PC-3 (cell line): Measurements from ENCODE around the gene FAM118B. TPM values are rescaled to one million over a fixed set of nuclear protein-coding genes. Genes with fewer than 3 reads are reported as not detected.

Experiments used
- ATAC-seq: fragments of 200-7000 bp; cut with Tn5 transposase; 2 replicates; pipeline ENCODE4 v1.9.1; 2020; ENCODE audit warnings: mild to moderate bottlenecking, moderate library complexity
- BruUV-seq: library from RNA; stranded (reverse); fragments of 400-500 nt; replicated peaks from 2 replicates; lab custom pipeline; 2021; lab: Mats Ljungman, UMichigan
- CTCF ChIA-PET: fragments of 300-600 bp; sonication (Branson Sonifier 250); formaldehyde crosslinking; loops from one replicate; lab custom pipeline; 2022; ENCODE audit warnings: antibody characterized with exemption; lab: Charles Lee
- POLR2A ChIA-PET: fragments of 300-600 bp; sonication (Branson Sonifier 250); formaldehyde crosslinking; loops from one replicate; lab custom pipeline; 2022; ENCODE audit warnings: antibody characterized with exemption; ENCODE audit not compliant: unreplicated experiment; lab: Charles Lee
- DNase-seq: peaks from one replicate; pipeline ENCODE4 v3.0.0-alpha.2; 2015
- H2AFZ ChIP-seq: fragments of 300-600 bp; sonication (generic); 2 replicates; pipeline ENCODE4 v1.6.0; 2016; ENCODE audit warnings: antibody characterized with exemption, low read length
- H3F3A ChIP-seq: fragments of 300-600 bp; sonication (generic); one replicate; pipeline ENCODE4 v1.6.0; 2017; ENCODE audit warnings: antibody characterized with exemption, low read length, control low read depth, mild to moderate bottlenecking; ENCODE audit not compliant: unreplicated experiment
- H3K27ac ChIP-seq: fragments of 300-600 bp; sonication (generic); 2 replicates; pipeline ENCODE4 v1.5.1; 2016; ENCODE audit warnings: mild to moderate bottlenecking, low read length
- H3K27me3 ChIP-seq: fragments of 300-600 bp; sonication (generic); 2 replicates; pipeline ENCODE4 v1.6.1; 2016; ENCODE audit warnings: low read length, mixed read lengths
- H3K36me3 ChIP-seq: fragments of 300-600 bp; sonication (generic); 2 replicates; pipeline ENCODE4 v1.6.1; 2016; ENCODE audit warnings: low read depth, mixed run types, low read length, mixed read lengths
- H3K4me1 ChIP-seq: fragments of 300-600 bp; sonication (generic); 2 replicates; pipeline ENCODE4 v1.5.1; 2016; ENCODE audit warnings: low read length; ENCODE audit not compliant: insufficient read depth
- H3K4me2 ChIP-seq: fragments of 300-600 bp; sonication (generic); 2 replicates; pipeline ENCODE4 v1.6.0; 2016; ENCODE audit warnings: low read length
- H3K4me3 ChIP-seq: fragments of 300-600 bp; sonication (generic); 2 replicates; pipeline ENCODE4 v1.5.1; 2016; ENCODE audit warnings: mild to moderate bottlenecking, low read length, mixed read lengths
- H3K79me2 ChIP-seq: fragments of 300-600 bp; sonication (generic); 2 replicates; pipeline ENCODE4 v1.6.1; 2017; ENCODE audit warnings: low read length, mixed read lengths
- H3K9ac ChIP-seq: fragments of 300-600 bp; sonication (generic); 2 replicates; pipeline ENCODE4 v1.6.0; 2016; ENCODE audit warnings: mild to moderate bottlenecking, low read length
- H3K9me2 ChIP-seq: fragments of 300-600 bp; sonication (generic); replicated peaks from 2 replicates; pipeline ENCODE4 v1.6.1; 2016; ENCODE audit warnings: mixed run types, low read length, mixed read lengths
- H3K9me3 ChIP-seq: fragments of 300-600 bp; sonication (generic); 2 replicates; pipeline ENCODE4 v1.6.1; 2016; ENCODE audit warnings: low read length, mixed read lengths
- H4K20me1 ChIP-seq: fragments of 300-600 bp; sonication (generic); 2 replicates; pipeline ENCODE4 v1.6.1; 2016; ENCODE audit warnings: low read length, mixed read lengths
- CTCF ChIP-seq: fragments of 300-600 bp; sonication (generic); conservative IDR thresholded peaks from 2 replicates; pipeline ENCODE4 v1.5.1; 2017; ENCODE audit warnings: antibody characterized with exemption, low read depth, mild to moderate bottlenecking, low read length
- EZH2 ChIP-seq: fragments of 300-600 bp; sonication (generic); IDR thresholded peaks from one replicate; pipeline ENCODE4 v1.6.1; 2017; ENCODE audit warnings: antibody characterized with exemption, mild to moderate bottlenecking, low read length; ENCODE audit not compliant: unreplicated experiment
- EZH2phosphoT487 ChIP-seq: fragments of 300-600 bp; sonication (generic); IDR thresholded peaks from 2 replicates; pipeline ENCODE4 v1.6.1; 2018; ENCODE audit warnings: mild to moderate bottlenecking, antibody characterized with exemption, low read length, borderline replicate concordance
- intact Hi-C: fragments of 100-400 bp; cut with micrococcal nuclease; formaldehyde crosslinking; loops from 2 replicates; pipeline ENCODE4 v1.9.0; 2023
- total RNA-seq: library from RNA; depleted of rRNA; stranded (reverse); fragments of >200 nt; gene quantifications from 2 replicates; pipeline ENCODE4 v1.2.3, GENCODE V29; 2014

FAM118B gene
- total RNA-seq, 1 experiment from 2014 or later, result 24.3 TPM

- CTCF ChIA-PET, result no interaction called here
- H3K9me3 ChIP-seq, result no peaks in the 10 kb centered on the region
- BruUV-seq, result TSS peak; percentile 73
- intact Hi-C loops, result loop anchor here (1.0 to 5.0 kb wide), 2 partner anchors 98 to 176 kb away; no protein-coding TSS in a partner anchor
- H3K9me2 ChIP-seq, result no peaks in the 10 kb centered on the region
- peak overlapping the region; percentile 91 for H3K4me2 ChIP-seq
- DNase-seq, result no peak
- no peaks in the 10 kb centered on the region for H3K27me3 ChIP-seq
- peak overlapping the region; percentile 78 for H3K4me3 ChIP-seq
- H2AFZ ChIP-seq, result peak overlapping the region; percentile 90
- 0 out of 2 replicates have a peak, but pooled peaks cover 3% of the 10 kb centered on the region for H3K36me3 ChIP-seq
- H3F3A ChIP-seq, result no peaks in the 10 kb centered on the region
- H4K20me1 ChIP-seq, result no peaks in the 10 kb centered on the region
- peak overlapping the region; percentile 95 for H3K9ac ChIP-seq
- H3K4me1 ChIP-seq, result peaks cover 25% of the 10 kb centered on the region
- H3K79me2 ChIP-seq, result peaks cover 39% of the 10 kb centered on the region
- H3K27ac ChIP-seq, result peak overlapping the region; percentile 75
- TF ChIP-seq EZH2phosphoT487 (no peak), EZH2 (no peak), CTCF (no peak)
- ATAC-seq, result peak; percentile 27
- POLR2A ChIA-PET, result no interaction called here
Observed at GRCh38 chr11:126304457-126305075, 93.0 kb downstream of the FAM118B start.

- no peaks in the 10 kb centered on the region for H4K20me1 ChIP-seq
- ATAC-seq, result no peak
- TF ChIP-seq CTCF (no peak), EZH2phosphoT487 (no peak), EZH2 (no peak)
- H2AFZ ChIP-seq, result no peak overlapping the region
- H3K9me3 ChIP-seq, result no peaks in the 10 kb centered on the region
- H3K4me2 ChIP-seq, result no peak overlapping the region
- intact Hi-C loops, result no loop called here
- no peak overlapping the region for H3K4me3 ChIP-seq
- no TSS peak for BruUV-seq
- no peak for DNase-seq
- no peaks in the 10 kb centered on the region for H3K9me2 ChIP-seq
- peaks cover 39% of the 10 kb centered on the region for H3K79me2 ChIP-seq
- POLR2A ChIA-PET, result no interaction called here
- H3K27ac ChIP-seq, result no peak overlapping the region
- peaks cover 27% of the 10 kb centered on the region for H3K4me1 ChIP-seq
- H3K9ac ChIP-seq, result no peak overlapping the region
- no peaks in the 10 kb centered on the region for H3K27me3 ChIP-seq
- H3F3A ChIP-seq, result no peaks in the 10 kb centered on the region
- peaks cover 9% of the 10 kb centered on the region; the same call in 1 of the 2 replicates for H3K36me3 ChIP-seq
- CTCF ChIA-PET, result no interaction called here
Observed at GRCh38 chr11:126305699-126306098, 94.1 kb downstream of the FAM118B start.

GRCh38 chr11:126307706-126308105, 96.1 kb downstream of the FAM118B start:
- no peak for ATAC-seq
- TF ChIP-seq CTCF (peak; percentile 84), EZH2 (no peak)
- Histone ChIP-seq H3K4me1 (peaks cover 31% of the 10 kb centered on the region), H4K20me1 (no peaks in the 10 kb centered on the region), H3K79me2 (peaks cover 42% of the 10 kb centered on the region), H3F3A (no peaks in the 10 kb centered on the region), H3K27me3 (no peaks in the 10 kb centered on the region), H3K27ac (peak overlapping the region; percentile 68), H3K9ac (peak overlapping the region; percentile 1), H3K9me2 (no peaks in the 10 kb centered on the region), H2AFZ (no peak overlapping the region), H3K4me3 (peak overlapping the region; percentile 11; the same call in 1 of the 2 replicates), H3K4me2 (peak overlapping the region; percentile 42), H3K36me3 (peaks cover 15% of the 10 kb centered on the region), H3K9me3 (no peaks in the 10 kb centered on the region)
- peak; percentile 84 for DNase-seq
- intact Hi-C loops, result loop anchor here (1.0 kb wide), 1 partner anchor 133 kb away; no protein-coding TSS in a partner anchor
- no TSS peak for BruUV-seq
- ChIA-PET POLR2A (interaction anchor here (0.6 kb wide), 1 partner anchor 39 kb away, joined by 6 read pairs; the partner anchor contains the start of gene SRPRA), CTCF (no interaction called here)
